Cerebellar cortex (tissue), 1 donor: ENCODE results near the gene OR52A1.
"Not testable (repeated sequence)": the region's sequence is repeated elsewhere in the genome, so short reads cannot be mapped to it uniquely, and the experiment has no call there.

Source experiments
- DNase-seq: peaks from one replicate; pipeline ENCODE4 v3.0.0-alpha.2; 2015; ENCODE audit warnings: low spot score

OR52A1 gene

GRCh38 chr11:5154657-5155056 is at the start of gene OR52A1:
Gene OR52A1 (minus strand): TSS chr11:5154757. CDS start chr11:5152369, 2,388 bp downstream.
- DNase-seq: no peak

GRCh38 chr11:5203366-5203765 is 48.8 kb upstream of the OR52A1 start:
- DNase-seq: no peak

- no peak for DNase-seq
These were observed 46.0 kb upstream of the OR52A1 start, which contains the start of gene OR51V1 for GRCh38 chr11:5200582-5200981. Gene OR51V1 (minus strand): TSS chr11:5200682. CDS start chr11:5200682, 0 bp downstream.

GRCh38 chr11:5198285-5198684 is 43.7 kb upstream of the OR52A1 start:
- peak; percentile 16 for DNase-seq

- DNase-seq: peak; percentile 45
These were observed 43.0 kb upstream of the OR52A1 start for GRCh38 chr11:5197536-5197935.

- peak; percentile 65 for DNase-seq
These were observed 42.2 kb upstream of the OR52A1 start for GRCh38 chr11:5196731-5197130.

GRCh38 chr11:5196067-5196466 is 41.5 kb upstream of the OR52A1 start:
- DNase-seq: peak; percentile 78

GRCh38 chr11:5192738-5193137 is 38.2 kb upstream of the OR52A1 start:
- DNase-seq: no peak

- DNase-seq: no peak
These were observed 33.6 kb upstream of the OR52A1 start for GRCh38 chr11:5188201-5188600.

GRCh38 chr11:5178046-5178837 is 23.7 kb upstream of the OR52A1 start:
- DNase-seq: peak; percentile 24

- DNase-seq: no peak
These were observed 20.4 kb upstream of the OR52A1 start for GRCh38 chr11:5174934-5175333.

GRCh38 chr11:5171856-5172255 is 17.3 kb upstream of the OR52A1 start:
- DNase-seq: no peak

- not testable (repeated sequence) for DNase-seq
These were observed 11.3 kb upstream of the OR52A1 start for GRCh38 chr11:5165898-5166297.

- not testable (repeated sequence) for DNase-seq
These were observed 10.2 kb upstream of the OR52A1 start for GRCh38 chr11:5164807-5165206.

- not testable (repeated sequence) for DNase-seq
These were observed 6.5 kb upstream of the OR52A1 start for GRCh38 chr11:5161045-5161444.

- not testable (repeated sequence) for DNase-seq
These were observed 5.7 kb upstream of the OR52A1 start for GRCh38 chr11:5160217-5160616.

GRCh38 chr11:5159806-5160205 is 5.2 kb upstream of the OR52A1 start:
- DNase-seq: no peak

GRCh38 chr11:5153574-5154431 is 754 bp downstream of the OR52A1 start:
- DNase-seq: no peak

GRCh38 chr11:5151713-5152153 is 2.8 kb downstream of the OR52A1 start:
- DNase-seq: peak; percentile 99

GRCh38 chr11:5144206-5144605 is 10.4 kb downstream of the OR52A1 start:
- not testable (repeated sequence) for DNase-seq

GRCh38 chr11:5137996-5138395 is 16.6 kb downstream of the OR52A1 start, which contains the start of gene OR52A5:
Gene OR52A5 (minus strand): TSS chr11:5138356. CDS start chr11:5132642, 5,714 bp downstream.
- no peak for DNase-seq

- DNase-seq: no peak
These were observed 17.5 kb downstream of the OR52A1 start for GRCh38 chr11:5137014-5137413.

GRCh38 chr11:5136261-5136660 is 18.3 kb downstream of the OR52A1 start:
- peak; percentile 96 for DNase-seq
